Kasumi-1 (cell line): ENCODE data around the gene WWOX.
A peak's percentile ranks its signal among the peaks of the same experiment; 100 is the strongest.

Source experiments
- DNase-seq, 2 experiments: peaks; one replicate each; lab custom pipeline; 2025; lab: John Stamatoyannopoulos, UW

Gene WWOX

GRCh38 chr16:79150632-79151310 is 1051.3 kb downstream of the WWOX start:
- DNase-seq: no peak

GRCh38 chr16:79154086-79154485 is 1054.6 kb downstream of the WWOX start:
- DNase-seq: no peak

GRCh38 chr16:79155471-79155870 is 1056.0 kb downstream of the WWOX start:
- DNase-seq: no peak

GRCh38 chr16:79155904-79156303 is 1056.5 kb downstream of the WWOX start:
- no peak for DNase-seq

GRCh38 chr16:79156761-79157160 is 1057.3 kb downstream of the WWOX start:
- no peak for DNase-seq

GRCh38 chr16:79158337-79158736 is 1058.9 kb downstream of the WWOX start:
- DNase-seq: no peak

- no peak for DNase-seq
Observed at GRCh38 chr16:79159261-79160049, 1060.0 kb downstream of the WWOX start.

- no peak for DNase-seq
Observed at GRCh38 chr16:79162977-79163376, 1063.5 kb downstream of the WWOX start.

- DNase-seq: peak; percentile 40 to 43
Observed at GRCh38 chr16:79163691-79164387, 1064.4 kb downstream of the WWOX start.

GRCh38 chr16:79164388-79164995 is 1065.0 kb downstream of the WWOX start:
- no peak for DNase-seq

GRCh38 chr16:79165079-79165478 is 1065.6 kb downstream of the WWOX start:
- DNase-seq: no peak

GRCh38 chr16:79165506-79165905 is 1066.1 kb downstream of the WWOX start:
- no peak for DNase-seq

GRCh38 chr16:79167893-79168292 is 1068.4 kb downstream of the WWOX start:
- DNase-seq: no peak

GRCh38 chr16:79168321-79168720 is 1068.9 kb downstream of the WWOX start:
- no peak for DNase-seq

GRCh38 chr16:79169239-79169638 is 1069.8 kb downstream of the WWOX start:
- DNase-seq: no peak

GRCh38 chr16:79170555-79171246 is 1071.2 kb downstream of the WWOX start:
- DNase-seq: no peak

GRCh38 chr16:79171504-79171903 is 1072.0 kb downstream of the WWOX start:
- no peak for DNase-seq

GRCh38 chr16:79171931-79172705 is 1072.7 kb downstream of the WWOX start:
- no peak for DNase-seq

GRCh38 chr16:79172976-79173500 is 1073.6 kb downstream of the WWOX start:
- DNase-seq: no peak

GRCh38 chr16:79173919-79174318 is 1074.5 kb downstream of the WWOX start:
- no peak for DNase-seq
